Neural cell (in vitro differentiated cells): Measurements from ENCODE around the gene TBX4.

Experiments
- CTCF ChIP-seq: fragments of 450-650 bp; IDR thresholded peaks from 2 replicates; pipeline ENCODE4 v1.5.1; 2014; ENCODE audit warnings: antibody characterized with exemption, mild to moderate bottlenecking, moderate library complexity; ENCODE audit not compliant: poor library complexity, severe bottlenecking
- RAD21 ChIP-seq: fragments of 450-650 bp; conservative IDR thresholded peaks from 2 replicates; pipeline ENCODE4 v1.6.1; 2014; ENCODE audit warnings: antibody characterized with exemption, mild to moderate bottlenecking, moderate library complexity

GRCh38 chr17:61519139-61519538, 66.9 kb downstream of the TBX4 start:
- TF ChIP-seq CTCF (no peak), RAD21 (no peak)
